ENCODE measurements around the gene CXCR6. TPM values are rescaled to one million over a fixed set of nuclear protein-coding genes. Genes with fewer than 3 reads are reported as not detected.

CXCR6 gene
- polyA plus RNA-seq (2011; rRNA removed) (not detected in 2 replicates), polyA plus RNA-seq (2017; fragmentation: RNase III; extraction: RNeasy Plus Mini Kit Qiagen cat#74134 plus additional on column Dnase treatment) (not detected in 3 replicates), polyA minus RNA-seq (2011; rRNA and poly(A)+ RNA removed) (not detected in 2 replicates)
- polyA plus RNA-seq (2012; cell fraction: cytosol; rRNA removed): not detected in 2 replicates
- not detected in 2 replicates for polyA plus RNA-seq (2012; cell fraction: nucleus; rRNA removed)

DNA sequence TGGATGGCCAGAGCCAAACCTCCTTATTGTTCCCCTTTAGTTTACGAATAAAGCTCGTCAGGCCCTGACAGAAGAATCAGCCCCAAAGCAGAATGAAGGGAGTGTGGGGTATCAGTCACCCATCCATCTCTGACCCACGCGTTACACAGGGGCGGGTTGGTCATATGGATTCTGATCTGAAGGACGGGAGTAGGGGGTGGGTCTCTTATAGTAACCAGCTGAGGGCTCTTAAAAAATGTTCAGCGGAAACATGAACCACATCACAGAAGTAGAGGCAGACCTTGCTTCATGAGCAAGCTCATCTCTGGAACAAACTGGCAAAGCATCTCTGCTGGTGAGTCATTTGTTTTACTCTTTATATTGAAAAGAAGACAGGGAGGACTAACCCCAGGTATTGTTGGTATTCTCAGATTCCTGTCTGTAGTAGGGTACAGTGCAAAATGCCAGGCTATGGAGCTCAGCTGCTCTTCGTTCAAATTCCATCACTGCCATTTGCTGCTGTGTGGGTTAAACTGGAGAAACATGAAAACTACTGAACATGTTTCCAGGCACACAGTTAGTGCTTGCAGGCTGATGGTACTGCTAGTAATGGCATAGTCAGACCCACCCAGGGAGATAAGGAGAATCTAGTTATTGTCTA, at the start of gene CXCR6:
Gene CXCR6, plus strand, starts transcription at position 258 of the 640 bp plus-strand sequence. CDS start 3,018 bp downstream, outside the sequence.
- H3K4me1 ChIP-seq: no peaks in the 10 kb centered on the region
- FAIRE-seq (no peak), ATAC-seq (no peak), DNase-seq (ENCODE audit: low read depth in 1 of 2, low spot score in 1 of 2) (no peak)
- TF ChIP-seq RNF2 (IDR thresholded peaks at IDR 0.05; ENCODE audit: borderline replicate concordance, low read depth): no peak
- no peak for TF ChIP-seq RAD21 (conservative IDR thresholded peaks at IDR 0.05 in 1 of 2, IDR thresholded peaks at IDR 0.05 in 1 of 2)
- POLR2A ChIA-PET: no interaction called here
- WGBS (ENCODE audit: missing lambda C conversion rate): 89% methylated on average over 7 of the region's 8 CpGs
- H3K27ac ChIP-seq: no peak within 1 kb of the TSS
- CTCF ChIA-PET: interaction anchor here (1.0 to 8.9 kb wide), 4 partner anchors 138 to 435 kb away, joined by 3 to 192 read pairs (median 5); no protein-coding TSS in a partner anchor
- no peak within 1 kb of the TSS for H3K4me3 ChIP-seq
- H3K9me3 ChIP-seq: no peaks in the 10 kb centered on the region
- no peak within 1 kb of the TSS for H3K4me2 ChIP-seq

DNA sequence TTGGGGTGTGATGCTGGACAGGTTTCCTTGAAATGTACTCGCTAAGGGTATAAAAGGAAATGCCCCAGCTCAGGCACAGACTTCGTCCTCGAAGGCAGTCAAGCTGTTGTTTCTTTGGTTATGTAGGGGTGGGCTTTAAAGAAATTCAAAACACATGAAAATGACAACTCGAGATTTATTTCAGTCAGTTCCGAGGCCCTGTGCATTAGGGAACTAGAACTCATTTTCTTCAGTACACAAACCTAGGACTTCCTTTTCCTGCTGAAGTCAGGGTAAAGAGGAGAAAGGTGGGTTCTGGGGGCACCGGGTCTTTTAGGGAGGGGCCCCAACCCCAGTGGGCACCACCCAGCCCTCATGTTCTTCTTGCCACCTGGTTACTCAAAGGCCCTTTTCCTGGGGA, 49.2 kb upstream of the CXCR6 start:
- H3K4me3 ChIP-seq: no peak overlapping the region
- CTCF ChIA-PET: no interaction called here

DNA sequence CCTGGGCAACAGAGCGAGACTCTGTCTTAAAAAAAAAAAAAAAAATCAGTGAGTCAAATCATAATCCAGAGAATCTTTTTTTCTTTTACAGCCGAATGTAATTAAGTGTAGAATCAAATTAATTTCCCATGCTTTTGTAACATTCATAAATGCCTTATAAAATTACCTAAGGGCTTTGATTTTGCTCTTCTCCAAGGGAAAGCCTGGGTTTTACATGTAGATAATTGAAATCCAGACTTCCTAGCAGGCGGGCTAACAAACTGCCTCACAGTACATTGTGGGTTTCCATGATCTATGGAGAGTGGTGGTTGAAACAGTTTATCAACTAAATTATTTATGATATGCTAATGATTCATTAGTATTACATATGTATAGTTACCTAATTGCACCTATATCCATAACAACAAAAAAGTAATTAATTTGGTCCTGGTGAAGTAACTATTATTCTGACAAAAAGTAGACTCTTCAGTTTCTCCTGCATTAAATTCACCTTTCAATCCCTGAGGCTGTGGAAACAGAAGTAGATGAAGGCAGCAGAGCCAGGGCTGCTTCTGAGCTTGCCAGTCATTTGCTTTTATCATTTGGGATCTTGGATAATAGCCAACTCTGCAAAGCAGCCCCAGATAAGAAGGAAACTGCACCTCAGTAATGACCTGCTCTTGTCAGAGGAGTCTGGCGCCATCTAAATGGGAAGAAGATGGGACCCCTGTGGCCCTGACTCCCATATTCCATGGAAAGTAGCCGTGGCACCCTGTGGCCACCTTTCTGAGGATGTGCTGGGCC, 47.4 kb upstream of the CXCR6 start:
- TF ChIP-seq KDM1A (IDR thresholded peaks at IDR 0.05; ENCODE audit: low read depth): no peak
- TF ChIP-seq HOXA7 (CRISPR knock-in tag; IDR thresholded peaks at IDR 0.05): no peak
- no peak for TF ChIP-seq CHD4 (IDR thresholded peaks at IDR 0.05; ENCODE audit: borderline replicate concordance)
- TF ChIP-seq KDM5A (IDR thresholded peaks at IDR 0.05): no peak
- no peak for TF ChIP-seq EP300 (IDR thresholded peaks at IDR 0.05)
- TF ChIP-seq, protein P1, sequence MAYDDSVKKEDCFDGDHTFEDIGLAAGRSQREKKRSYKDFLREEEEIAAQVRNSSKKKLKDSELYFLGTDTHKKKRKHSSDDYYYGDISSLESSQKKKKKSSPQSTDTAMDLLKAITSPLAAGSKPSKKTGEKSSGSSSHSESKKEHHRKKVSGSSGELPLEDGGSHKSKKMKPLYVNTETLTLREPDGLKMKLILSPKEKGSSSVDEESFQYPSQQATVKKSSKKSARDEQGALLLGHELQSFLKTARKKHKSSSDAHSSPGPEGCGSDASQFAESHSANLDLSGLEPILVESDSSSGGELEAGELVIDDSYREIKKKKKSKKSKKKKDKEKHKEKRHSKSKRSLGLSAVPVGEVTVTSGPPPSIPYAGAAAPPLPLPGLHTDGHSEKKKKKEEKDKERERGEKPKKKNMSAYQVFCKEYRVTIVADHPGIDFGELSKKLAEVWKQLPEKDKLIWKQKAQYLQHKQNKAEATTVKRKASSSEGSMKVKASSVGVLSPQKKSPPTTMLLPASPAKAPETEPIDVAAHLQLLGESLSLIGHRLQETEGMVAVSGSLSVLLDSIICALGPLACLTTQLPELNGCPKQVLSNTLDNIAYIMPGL (CRISPR knock-in tag; IDR thresholded peaks at IDR 0.05; ENCODE audit: borderline replicate concordance): no peak
- TF ChIP-seq, protein P2, sequence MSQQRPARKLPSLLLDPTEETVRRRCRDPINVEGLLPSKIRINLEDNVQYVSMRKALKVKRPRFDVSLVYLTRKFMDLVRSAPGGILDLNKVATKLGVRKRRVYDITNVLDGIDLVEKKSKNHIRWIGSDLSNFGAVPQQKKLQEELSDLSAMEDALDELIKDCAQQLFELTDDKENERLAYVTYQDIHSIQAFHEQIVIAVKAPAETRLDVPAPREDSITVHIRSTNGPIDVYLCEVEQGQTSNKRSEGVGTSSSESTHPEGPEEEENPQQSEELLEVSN (IDR thresholded peaks at IDR 0.05; ENCODE audit: borderline replicate concordance, low read depth): no peak
- TF ChIP-seq ZFP36 (IDR thresholded peaks at IDR 0.05; ENCODE audit: borderline replicate concordance, partially characterized antibody): no peak
- TF ChIP-seq JUN (IDR thresholded peaks at IDR 0.05): no peak
- TF ChIP-seq FOSL2 (IDR thresholded peaks at IDR 0.05): no peak
- TF ChIP-seq FOSL2 (CRISPR knock-in tag; IDR thresholded peaks at IDR 0.05): no peak
- TF ChIP-seq SREBF2 (IDR thresholded peaks at IDR 0.05): no peak
- TF ChIP-seq, protein P3, sequence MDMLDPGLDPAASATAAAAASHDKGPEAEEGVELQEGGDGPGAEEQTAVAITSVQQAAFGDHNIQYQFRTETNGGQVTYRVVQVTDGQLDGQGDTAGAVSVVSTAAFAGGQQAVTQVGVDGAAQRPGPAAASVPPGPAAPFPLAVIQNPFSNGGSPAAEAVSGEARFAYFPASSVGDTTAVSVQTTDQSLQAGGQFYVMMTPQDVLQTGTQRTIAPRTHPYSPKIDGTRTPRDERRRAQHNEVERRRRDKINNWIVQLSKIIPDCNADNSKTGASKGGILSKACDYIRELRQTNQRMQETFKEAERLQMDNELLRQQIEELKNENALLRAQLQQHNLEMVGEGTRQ (IDR thresholded peaks at IDR 0.05): no peak
- TF ChIP-seq ZNF302 (CRISPR knock-in tag; IDR thresholded peaks at IDR 0.05): no peak
- TF ChIP-seq EHMT2 (IDR thresholded peaks at IDR 0.05; ENCODE audit: low read depth): no peak
- TF ChIP-seq FOSB (CRISPR knock-in tag; IDR thresholded peaks at IDR 0.05): no peak
- no peak for TF ChIP-seq TFCP2L1 (CRISPR knock-in tag; IDR thresholded peaks at IDR 0.05)
- no peak for TF ChIP-seq MAZ (IDR thresholded peaks at IDR 0.05; ENCODE audit: borderline replicate concordance, low read depth, low read length)
- H3K9me3 ChIP-seq: no peaks in the 10 kb centered on the region
- no peak overlapping the region for H3K4me3 ChIP-seq
- ChIA-PET CTCF (no interaction called here), POLR2A (interaction anchor here (0.7 kb wide), 1 partner anchor 1053 kb away, joined by 4 read pairs; no protein-coding TSS in a partner anchor)
- H3K4me2 ChIP-seq: no peak overlapping the region
- FAIRE-seq (no peak), DNase-seq (ENCODE audit: low read depth in 1 of 2, low spot score in 1 of 2) (no peak), ATAC-seq (no peak)
- peaks cover 5% of the 10 kb centered on the region for H3K4me1 ChIP-seq
- H3K27ac ChIP-seq: no peak overlapping the region; a peak in 1 of 6 replicates
- 96% methylated on average over 5 of the region's 5 CpGs for WGBS (ENCODE audit: missing lambda C conversion rate)

More for the DNA sequence above, 49.2 kb upstream of the CXCR6 start:
- no peak for ATAC-seq
- Histone ChIP-seq H3K27ac (no peak overlapping the region), H3K4me2 (no peak overlapping the region), H3K9me3 (no peaks in the 10 kb centered on the region), H3K4me1 (peaks cover 5% of the 10 kb centered on the region)
- WGBS (ENCODE audit: missing lambda C conversion rate): 50% methylated on average over 6 of the region's 6 CpGs
- TF ChIP-seq, protein P4, sequence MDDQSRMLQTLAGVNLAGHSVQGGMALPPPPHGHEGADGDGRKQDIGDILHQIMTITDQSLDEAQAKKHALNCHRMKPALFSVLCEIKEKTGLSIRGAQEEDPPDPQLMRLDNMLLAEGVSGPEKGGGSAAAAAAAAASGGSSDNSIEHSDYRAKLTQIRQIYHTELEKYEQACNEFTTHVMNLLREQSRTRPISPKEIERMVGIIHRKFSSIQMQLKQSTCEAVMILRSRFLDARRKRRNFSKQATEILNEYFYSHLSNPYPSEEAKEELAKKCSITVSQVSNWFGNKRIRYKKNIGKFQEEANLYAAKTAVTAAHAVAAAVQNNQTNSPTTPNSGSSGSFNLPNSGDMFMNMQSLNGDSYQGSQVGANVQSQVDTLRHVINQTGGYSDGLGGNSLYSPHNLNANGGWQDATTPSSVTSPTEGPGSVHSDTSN (IDR thresholded peaks at IDR 0.05): no peak
- TF ChIP-seq, protein P5, sequence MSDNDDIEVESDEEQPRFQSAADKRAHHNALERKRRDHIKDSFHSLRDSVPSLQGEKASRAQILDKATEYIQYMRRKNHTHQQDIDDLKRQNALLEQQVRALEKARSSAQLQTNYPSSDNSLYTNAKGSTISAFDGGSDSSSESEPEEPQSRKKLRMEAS (IDR thresholded peaks at IDR 0.05): no peak
- TF ChIP-seq, protein P6, sequence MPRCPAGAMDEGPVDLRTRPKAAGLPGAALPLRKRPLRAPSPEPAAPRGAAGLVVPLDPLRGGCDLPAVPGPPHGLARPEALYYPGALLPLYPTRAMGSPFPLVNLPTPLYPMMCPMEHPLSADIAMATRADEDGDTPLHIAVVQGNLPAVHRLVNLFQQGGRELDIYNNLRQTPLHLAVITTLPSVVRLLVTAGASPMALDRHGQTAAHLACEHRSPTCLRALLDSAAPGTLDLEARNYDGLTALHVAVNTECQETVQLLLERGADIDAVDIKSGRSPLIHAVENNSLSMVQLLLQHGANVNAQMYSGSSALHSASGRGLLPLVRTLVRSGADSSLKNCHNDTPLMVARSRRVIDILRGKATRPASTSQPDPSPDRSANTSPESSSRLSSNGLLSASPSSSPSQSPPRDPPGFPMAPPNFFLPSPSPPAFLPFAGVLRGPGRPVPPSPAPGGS (IDR thresholded peaks at IDR 0.05): no peak
- TF ChIP-seq RFX5 (IDR thresholded peaks at IDR 0.05) (no peak), SMC3 (IDR thresholded peaks at IDR 0.05) (no peak)
- POLR2A ChIA-PET: no interaction called here
- FAIRE-seq: no peak
- no peak for DNase-seq (ENCODE audit: low read depth in 1 of 2, low spot score in 1 of 2)
